Measurements from ENCODE around the gene SEPTIN11.
"Not testable (repeated sequence)": the region's sequence is repeated elsewhere in the genome, so short reads cannot be mapped to it uniquely, and the experiment has no call there.

SEPTIN11 gene

GRCh38 chr4:76951672-76952010, 2.1 kb downstream of the SEPTIN11 start:
- in situ Hi-C loops (cut with MboI; ENCODE audit: low sequenced_read_pairs), result no loop called here

- in situ Hi-C loops (cut with MboI; ENCODE audit: low sequenced_read_pairs), result no loop called here
These were observed 2.5 kb downstream of the SEPTIN11 start for GRCh38 chr4:76952071-76952470.

GRCh38 chr4:76952656-76953582, 3.4 kb downstream of the SEPTIN11 start:
- in situ Hi-C loops (cut with MboI; ENCODE audit: low sequenced_read_pairs), result no loop called here

GRCh38 chr4:76953956-76954355, 4.4 kb downstream of the SEPTIN11 start:
- in situ Hi-C loops (cut with MboI; ENCODE audit: low sequenced_read_pairs), result no loop called here

GRCh38 chr4:76954489-76954888, 4.9 kb downstream of the SEPTIN11 start:
- in situ Hi-C loops (cut with MboI; ENCODE audit: low sequenced_read_pairs), result no loop called here

- in situ Hi-C loops (cut with MboI; ENCODE audit: low sequenced_read_pairs), result no loop called here
These were observed 5.6 kb downstream of the SEPTIN11 start for GRCh38 chr4:76955182-76955581.

GRCh38 chr4:76957004-76957738, 7.6 kb downstream of the SEPTIN11 start:
- in situ Hi-C loops (cut with MboI; ENCODE audit: low sequenced_read_pairs), result no loop called here

- in situ Hi-C loops (cut with MboI; ENCODE audit: low sequenced_read_pairs), result no loop called here
These were observed 9.3 kb downstream of the SEPTIN11 start for GRCh38 chr4:76958891-76959290.

GRCh38 chr4:76960014-76960413, 10.5 kb downstream of the SEPTIN11 start:
- in situ Hi-C loops (cut with MboI; ENCODE audit: low sequenced_read_pairs), result no loop called here

GRCh38 chr4:76962406-76963130, 13.0 kb downstream of the SEPTIN11 start:
- in situ Hi-C loops (cut with MboI; ENCODE audit: low sequenced_read_pairs), result no loop called here

GRCh38 chr4:76963131-76963750, 13.7 kb downstream of the SEPTIN11 start:
- in situ Hi-C loops (cut with MboI; ENCODE audit: low sequenced_read_pairs), result no loop called here

- in situ Hi-C loops (cut with MboI; ENCODE audit: low sequenced_read_pairs), result not testable (repeated sequence)
These were observed 14.4 kb downstream of the SEPTIN11 start for GRCh38 chr4:76963927-76964326.

- in situ Hi-C loops (cut with MboI; ENCODE audit: low sequenced_read_pairs), result no loop called here
These were observed 15.2 kb downstream of the SEPTIN11 start for GRCh38 chr4:76964769-76965168.

GRCh38 chr4:76965866-76966579, 16.5 kb downstream of the SEPTIN11 start:
- in situ Hi-C loops (cut with MboI; ENCODE audit: low sequenced_read_pairs), result no loop called here

GRCh38 chr4:76968937-76969336, 19.4 kb downstream of the SEPTIN11 start:
- in situ Hi-C loops (cut with MboI; ENCODE audit: low sequenced_read_pairs), result no loop called here

GRCh38 chr4:76969495-76969894, 19.9 kb downstream of the SEPTIN11 start:
- in situ Hi-C loops (cut with MboI; ENCODE audit: low sequenced_read_pairs), result no loop called here

GRCh38 chr4:76969941-76970529, 20.5 kb downstream of the SEPTIN11 start:
- in situ Hi-C loops (cut with MboI; ENCODE audit: low sequenced_read_pairs), result no loop called here

- in situ Hi-C loops (cut with MboI; ENCODE audit: low sequenced_read_pairs), result no loop called here
These were observed 22.8 kb downstream of the SEPTIN11 start for GRCh38 chr4:76972306-76972705.

GRCh38 chr4:76974150-76974549, 24.6 kb downstream of the SEPTIN11 start:
- in situ Hi-C loops (cut with MboI; ENCODE audit: low sequenced_read_pairs), result no loop called here

- in situ Hi-C loops (cut with MboI; ENCODE audit: low sequenced_read_pairs), result no loop called here
These were observed 27.6 kb downstream of the SEPTIN11 start for GRCh38 chr4:76977113-76977512.

Measured in hTERT RPE-1 (cell line).